ENCODE data around the gene MAP3K7. TPM values are rescaled to one million over a fixed set of nuclear protein-coding genes. Genes with fewer than 3 reads are reported as not detected.

MAP3K7 gene
- total RNA-seq, 2 experiments from 2014 or later = 9.0 to 9.3 TPM

DNA sequence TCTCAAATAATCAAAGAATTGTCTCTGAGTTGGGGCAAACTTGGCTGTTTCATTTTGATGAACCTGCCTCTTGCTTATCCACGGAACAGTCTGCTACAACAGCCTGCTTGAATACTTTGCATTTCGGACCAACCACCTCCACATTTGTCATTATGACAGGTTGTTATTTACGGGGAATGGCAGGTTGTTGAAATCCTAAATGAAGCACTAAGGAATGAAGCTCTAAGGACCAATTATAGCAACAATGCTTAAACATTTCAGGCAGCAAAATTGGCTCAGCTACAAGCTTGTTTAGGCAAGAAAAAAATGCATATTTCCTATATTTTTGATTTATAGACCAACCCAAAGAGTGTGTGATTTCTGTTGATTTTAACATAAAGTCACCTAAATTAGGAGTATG is 84.5 kb downstream of the MAP3K7 start:
- no peaks in the 10 kb centered on the region for H3K36me3 ChIP-seq (ENCODE audit: insufficient read depth, low read length)
- Mint-ChIP-seq H3K4me1 (ENCODE audit: low read depth) (peaks cover 9% of the 10 kb centered on the region), H3K27me3 (no peaks in the 10 kb centered on the region), H3K27ac (no peak overlapping the region), H3K36me3 (ENCODE audit: low read depth) (no peaks in the 10 kb centered on the region), H3K4me3 (no peak overlapping the region), H3K9me3 (no peaks in the 10 kb centered on the region)
- H3K9me3 ChIP-seq (ENCODE audit: control insufficient read depth in 1 of 2, insufficient read depth in 1 of 2, low read length in 2 of 2) = no peaks in the 10 kb centered on the region
- ATAC-seq (ENCODE audit: poor library complexity) = no peak
- CTCF ChIA-PET = no interaction called here
- no peak for DNase-seq
- H3K4me3 ChIP-seq (ENCODE audit: low read length) = no peak overlapping the region
- peaks cover 4% of the 10 kb centered on the region for H3K4me1 ChIP-seq (ENCODE audit: insufficient read depth, low read length)
- TF ChIP-seq, protein P1, sequence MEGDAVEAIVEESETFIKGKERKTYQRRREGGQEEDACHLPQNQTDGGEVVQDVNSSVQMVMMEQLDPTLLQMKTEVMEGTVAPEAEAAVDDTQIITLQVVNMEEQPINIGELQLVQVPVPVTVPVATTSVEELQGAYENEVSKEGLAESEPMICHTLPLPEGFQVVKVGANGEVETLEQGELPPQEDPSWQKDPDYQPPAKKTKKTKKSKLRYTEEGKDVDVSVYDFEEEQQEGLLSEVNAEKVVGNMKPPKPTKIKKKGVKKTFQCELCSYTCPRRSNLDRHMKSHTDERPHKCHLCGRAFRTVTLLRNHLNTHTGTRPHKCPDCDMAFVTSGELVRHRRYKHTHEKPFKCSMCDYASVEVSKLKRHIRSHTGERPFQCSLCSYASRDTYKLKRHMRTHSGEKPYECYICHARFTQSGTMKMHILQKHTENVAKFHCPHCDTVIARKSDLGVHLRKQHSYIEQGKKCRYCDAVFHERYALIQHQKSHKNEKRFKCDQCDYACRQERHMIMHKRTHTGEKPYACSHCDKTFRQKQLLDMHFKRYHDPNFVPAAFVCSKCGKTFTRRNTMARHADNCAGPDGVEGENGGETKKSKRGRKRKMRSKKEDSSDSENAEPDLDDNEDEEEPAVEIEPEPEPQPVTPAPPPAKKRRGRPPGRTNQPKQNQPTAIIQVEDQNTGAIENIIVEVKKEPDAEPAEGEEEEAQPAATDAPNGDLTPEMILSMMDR (IDR thresholded peaks at IDR 0.05) = no peak
- no peaks in the 10 kb centered on the region for H3K27me3 ChIP-seq (ENCODE audit: control insufficient read depth in 1 of 2, insufficient read depth in 2 of 2, low read length in 2 of 2)
- no peak overlapping the region for H3K27ac ChIP-seq (ENCODE audit: low read depth in 1 of 2, low read length in 2 of 2)
- POLR2A ChIA-PET = interaction anchor here (1.0 kb wide), 1 partner anchor 11 kb away, joined by 3 read pairs; no protein-coding TSS in a partner anchor
- intact Hi-C loops (cut with DNase I, micrococcal nuclease) = no loop called here

DNA sequence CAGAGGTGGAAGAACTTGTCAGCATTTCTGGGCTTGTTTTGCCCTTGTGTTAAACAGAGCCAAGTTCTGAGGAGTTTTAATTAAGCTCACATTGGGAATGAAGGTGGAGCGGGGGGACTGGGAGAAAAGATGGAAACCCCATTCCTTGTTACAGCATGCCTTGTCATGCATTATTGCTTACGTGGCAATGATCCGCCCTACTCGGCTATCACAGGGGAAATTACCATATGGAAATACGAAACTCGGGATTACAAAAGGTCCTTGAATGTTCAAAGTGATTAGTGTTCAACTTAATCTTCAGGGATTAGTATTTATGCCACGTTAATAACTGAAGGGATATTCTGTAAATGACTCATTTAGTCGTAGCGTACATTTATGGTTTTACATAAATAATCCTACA is 86.4 kb downstream of the MAP3K7 start:
- H3K27ac ChIP-seq (ENCODE audit: low read depth in 1 of 2, low read length in 2 of 2) = no peak overlapping the region
- ATAC-seq (ENCODE audit: poor library complexity) (no peak), DNase-seq (no peak)
- Mint-ChIP-seq H3K4me3 (no peak overlapping the region), H3K27ac (no peak overlapping the region), H3K4me1 (ENCODE audit: low read depth) (peaks cover 9% of the 10 kb centered on the region), H3K36me3 (ENCODE audit: low read depth) (no peaks in the 10 kb centered on the region), H3K27me3 (no peaks in the 10 kb centered on the region), H3K9me3 (no peaks in the 10 kb centered on the region)
- H3K36me3 ChIP-seq (ENCODE audit: insufficient read depth, low read length) = no peaks in the 10 kb centered on the region
- H3K4me3 ChIP-seq (ENCODE audit: low read length) = no peak overlapping the region
- TF ChIP-seq, protein P1 (IDR thresholded peaks at IDR 0.05) = no peak
- ChIA-PET CTCF (no interaction called here), POLR2A (interaction anchor here (1.0 kb wide), 1 partner anchor 623 kb away, joined by 3 read pairs; no protein-coding TSS in a partner anchor)
- H3K9me3 ChIP-seq (ENCODE audit: control insufficient read depth in 1 of 2, insufficient read depth in 1 of 2, low read length in 2 of 2) = no peaks in the 10 kb centered on the region
- intact Hi-C loops (cut with DNase I, micrococcal nuclease) = no loop called here
- H3K27me3 ChIP-seq (ENCODE audit: control insufficient read depth in 1 of 2, insufficient read depth in 2 of 2, low read length in 2 of 2) = no peaks in the 10 kb centered on the region
- peaks cover 4% of the 10 kb centered on the region for H3K4me1 ChIP-seq (ENCODE audit: insufficient read depth, low read length)

DNA sequence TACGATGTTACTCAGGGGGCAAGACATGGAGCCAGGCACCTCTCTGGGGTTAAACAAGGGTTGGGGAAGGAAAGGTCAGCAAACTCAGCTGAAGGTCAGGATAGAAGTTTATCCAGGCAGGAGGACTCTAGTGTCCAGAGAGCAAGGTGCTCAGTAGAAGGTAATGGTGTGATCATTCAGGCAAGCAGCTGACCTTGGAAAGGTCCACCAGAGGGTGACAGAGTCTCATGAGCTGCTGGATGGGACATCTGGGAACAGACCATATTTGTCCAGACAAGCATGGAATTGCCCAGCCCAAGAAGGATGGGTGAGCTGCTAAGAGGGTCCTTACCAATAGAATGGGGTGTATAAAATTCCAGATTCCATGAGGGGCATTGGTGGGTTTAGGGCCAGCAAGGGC is 89.5 kb downstream of the MAP3K7 start:
- no peak for DNase-seq
- Histone ChIP-seq H3K27me3 (ENCODE audit: control insufficient read depth in 1 of 2, insufficient read depth in 2 of 2, low read length in 2 of 2) (no peaks in the 10 kb centered on the region), H3K4me1 (ENCODE audit: insufficient read depth, low read length) (no peaks in the 10 kb centered on the region), H3K27ac (ENCODE audit: low read depth in 1 of 2, low read length in 2 of 2) (no peak overlapping the region), H3K9me3 (ENCODE audit: control insufficient read depth in 1 of 2, insufficient read depth in 1 of 2, low read length in 2 of 2) (no peaks in the 10 kb centered on the region), H3K36me3 (ENCODE audit: insufficient read depth, low read length) (no peaks in the 10 kb centered on the region), H3K4me3 (ENCODE audit: low read length) (no peak overlapping the region)
- peaks cover 13% of the 10 kb centered on the region for H3K27me3 Mint-ChIP-seq
- no peaks in the 10 kb centered on the region for H3K4me1 Mint-ChIP-seq (ENCODE audit: low read depth)
- no peaks in the 10 kb centered on the region for H3K36me3 Mint-ChIP-seq (ENCODE audit: low read depth)
- H3K27ac Mint-ChIP-seq = no peak overlapping the region
- no peaks in the 10 kb centered on the region for H3K9me3 Mint-ChIP-seq
- intact Hi-C loops (cut with DNase I, micrococcal nuclease) = no loop called here
- H3K4me3 Mint-ChIP-seq = no peak overlapping the region
- no peak for ATAC-seq (ENCODE audit: poor library complexity)
- POLR2A ChIA-PET = no interaction called here
- TF ChIP-seq, protein P1 (IDR thresholded peaks at IDR 0.05) = no peak
- CTCF ChIA-PET = no interaction called here

Data from CD4-positive, alpha-beta T cell (primary cell).